Transverse colon (tissue), 4 donors: Measurements from ENCODE around the gene HSPBP1. TPM values are rescaled to one million over a fixed set of nuclear protein-coding genes. Genes with fewer than 3 reads are reported as not detected.

Source experiments
- DNase-seq: peaks from one replicate; pipeline ENCODE4 v3.0.0-alpha.2; 2019
- H3K27ac ChIP-seq, 4 donors: fragments of 200-600 bp; sonication (generic); 2 replicates each; pipeline ENCODE4 v1.5.1; 2016 to 2018; ENCODE audit warnings: inconsistent platforms in 4 of 4
- H3K27me3 ChIP-seq: fragments of 200-600 bp; sonication (generic); 2 replicates; pipeline ENCODE4 v1.5.1; 2017; ENCODE audit warnings: inconsistent platforms
- H3K36me3 ChIP-seq, 4 donors: fragments of 200-600 bp; sonication (generic); 2 replicates each; pipeline ENCODE4 v1.5.1; 2017 to 2019; ENCODE audit warnings: inconsistent platforms in 4 of 4
- H3K4me1 ChIP-seq, 4 donors: fragments of 200-600 bp; sonication (generic); 2 replicates each; pipeline ENCODE4 v1.5.1; 2017 to 2020; ENCODE audit warnings: inconsistent platforms in 4 of 4
- H3K4me3 ChIP-seq, 4 donors: fragments of 200-600 bp; sonication (generic); 1 replicate in 1 of 4; 2 replicates in 3 of 4; pipeline versions ENCODE4 v1.5.1 to v1.6.1; 2017 to 2019; ENCODE audit warnings: inconsistent platforms in 4 of 4
- H3K9me3 ChIP-seq, 2 donors: fragments of 200-600 bp; sonication (generic); 2 replicates each; pipeline ENCODE4 v1.5.1; 2017 to 2019; ENCODE audit warnings: inconsistent platforms in 2 of 2
- EP300 ChIP-seq: sonication (generic); formaldehyde crosslinking; IDR thresholded peaks from one replicate; pipeline ENCODE4 v1.6.1; 2017; ENCODE audit warnings: antibody characterized with exemption, low read depth
- POLR2A ChIP-seq: fragments of 450-650 bp; IDR thresholded peaks from one replicate; pipeline ENCODE4 v1.6.1; 2016; ENCODE audit warnings: antibody characterized with exemption, mild to moderate bottlenecking, moderate library complexity
- POLR2AphosphoS5 ChIP-seq, 3 donors: sonication (generic); formaldehyde crosslinking; IDR thresholded peaks; one replicate each; pipeline ENCODE4 v1.6.1; 2016; ENCODE audit warnings: antibody characterized with exemption in 3 of 3
- WGBS, 2 donors: methylation state at CpG; one replicate each; pipeline ENCODE4 v1.1.5; 2018; ENCODE audit warnings: low coverage in 1 of 2; 5-methylcytosine and 5-hydroxymethylcytosine counted together
- in situ Hi-C, 4 donors: fragments of 200-750 bp; cut with MboI; loops; one replicate each; pipeline versions ENCODE4 v1.15.0 to v1.15.1; 2017; ENCODE audit warnings: low sequenced_read_pairs in 3 of 4, low pct_ligation_motif_present in 1 of 4, low pct_unique_long_range_greater_than_20kb in 1 of 4
- intact Hi-C: fragments of 100-400 bp; cut with DNase I; formaldehyde crosslinking; loops from one replicate; pipeline ENCODE4 v1.15.1; 2023; ENCODE audit warnings: low total_unique reads
- total RNA-seq, 4 donors: library from RNA; depleted of rRNA; stranded (reverse); fragments of >200 nt; gene quantifications; one replicate each; pipeline ENCODE4 v1.1.0, GENCODE V29; 2016
- TF ChIP-seq, protein P1 (sequence below), 5 experiments: fragments of 200-600 bp in 3 of 5; fragments of 450-650 bp in 2 of 5; sonication (generic) in 3 of 5; IDR thresholded peaks; 1 replicate in 2 of 5; 2 replicates in 3 of 5; pipeline ENCODE4 v1.5.1; 2016 to 2017; ENCODE audit warnings: antibody characterized with exemption in 5 of 5, inconsistent platforms in 3 of 5, mild to moderate bottlenecking in 2 of 5, moderate library complexity in 1 of 5

HSPBP1 gene
- total RNA-seq, 4 donors from 2014 or later, result 4.5 to 98.7 (median 27.0) TPM

DNA sequence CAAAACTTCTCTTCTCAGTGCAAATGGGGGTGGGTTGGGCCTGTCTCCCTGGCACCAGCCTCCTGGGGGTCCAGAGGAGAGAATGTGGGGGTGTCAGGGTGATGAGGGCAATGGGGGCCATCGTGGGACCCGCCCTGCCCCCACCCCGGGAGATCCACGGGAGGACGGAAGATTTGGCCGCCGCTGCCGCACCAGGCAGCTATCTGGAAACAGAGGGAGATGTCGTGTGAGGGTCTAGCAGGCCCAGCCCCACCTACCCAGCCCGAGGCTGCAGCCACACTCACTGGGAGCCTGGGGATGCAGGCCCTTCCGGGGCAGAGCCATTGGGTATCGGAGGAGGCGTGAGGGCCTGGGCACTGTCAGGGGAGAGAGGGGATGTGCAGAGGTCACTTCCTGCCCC lies 49.6 kb downstream of the HSPBP1 start:
- Histone ChIP-seq H3K27ac (no peak overlapping the region), H3K4me3 (no peak overlapping the region), H3K9me3 (no peaks in the 10 kb centered on the region), H3K36me3 (peaks cover 0 to 27% (median 11%) of the 10 kb centered on the region in 4 donors), H3K4me1 (peaks cover 0 to 6% (median 0%) of the 10 kb centered on the region in 4 donors), H3K27me3 (no peaks in the 10 kb centered on the region)
- 91% methylated on average over 12 of the region's 13 CpGs; no CpG with 5 or more reads in 1 of the 2 donors for WGBS, 2 donors
- in situ Hi-C loops, result no loop called here
- no peak for TF ChIP-seq POLR2A
- no peak for TF ChIP-seq POLR2AphosphoS5 (IDR thresholded peaks at IDR 0.05)
- TF ChIP-seq, protein P1, sequence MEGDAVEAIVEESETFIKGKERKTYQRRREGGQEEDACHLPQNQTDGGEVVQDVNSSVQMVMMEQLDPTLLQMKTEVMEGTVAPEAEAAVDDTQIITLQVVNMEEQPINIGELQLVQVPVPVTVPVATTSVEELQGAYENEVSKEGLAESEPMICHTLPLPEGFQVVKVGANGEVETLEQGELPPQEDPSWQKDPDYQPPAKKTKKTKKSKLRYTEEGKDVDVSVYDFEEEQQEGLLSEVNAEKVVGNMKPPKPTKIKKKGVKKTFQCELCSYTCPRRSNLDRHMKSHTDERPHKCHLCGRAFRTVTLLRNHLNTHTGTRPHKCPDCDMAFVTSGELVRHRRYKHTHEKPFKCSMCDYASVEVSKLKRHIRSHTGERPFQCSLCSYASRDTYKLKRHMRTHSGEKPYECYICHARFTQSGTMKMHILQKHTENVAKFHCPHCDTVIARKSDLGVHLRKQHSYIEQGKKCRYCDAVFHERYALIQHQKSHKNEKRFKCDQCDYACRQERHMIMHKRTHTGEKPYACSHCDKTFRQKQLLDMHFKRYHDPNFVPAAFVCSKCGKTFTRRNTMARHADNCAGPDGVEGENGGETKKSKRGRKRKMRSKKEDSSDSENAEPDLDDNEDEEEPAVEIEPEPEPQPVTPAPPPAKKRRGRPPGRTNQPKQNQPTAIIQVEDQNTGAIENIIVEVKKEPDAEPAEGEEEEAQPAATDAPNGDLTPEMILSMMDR (IDR thresholded peaks at IDR 0.05), result no peak
- no peak for TF ChIP-seq EP300
- DNase-seq, result no peak
- intact Hi-C loops, result no loop called here

- TF ChIP-seq, protein P1 (IDR thresholded peaks at IDR 0.05), result no peak
- TF ChIP-seq EP300 (no peak), POLR2AphosphoS5 (IDR thresholded peaks at IDR 0.05) (no peak), POLR2A (no peak)
- DNase-seq, result no peak
- Histone ChIP-seq H3K27me3 (no peaks in the 10 kb centered on the region), H3K9me3 (no peaks in the 10 kb centered on the region), H3K36me3 (peaks cover 0 to 27% (median 10%) of the 10 kb centered on the region in 4 donors), H3K4me3 (no peak overlapping the region), H3K27ac (no peak overlapping the region), H3K4me1 (peaks cover 0 to 6% (median 0%) of the 10 kb centered on the region in 4 donors)
- in situ Hi-C loops (no loop called here), intact Hi-C loops (loop anchor here (1.0 kb wide), 1 partner anchor 144 kb away; no protein-coding TSS in a partner anchor)
- WGBS, 2 donors, result 87% methylated on average over 17 of the region's 17 CpGs; no CpG with 5 or more reads in 1 of the 2 donors
These were observed 50.1 kb downstream of the HSPBP1 start for GRCh38 chr19:55229789-55230182.

GRCh38 chr19:55229145-55229788 lies 50.6 kb downstream of the HSPBP1 start:
- Histone ChIP-seq H3K4me1 (peaks cover 0 to 6% (median 0%) of the 10 kb centered on the region in 4 donors), H3K9me3 (no peaks in the 10 kb centered on the region), H3K36me3 (peaks cover 0 to 27% (median 8%) of the 10 kb centered on the region in 4 donors), H3K27ac (no peak overlapping the region), H3K4me3 (no peak overlapping the region), H3K27me3 (no peaks in the 10 kb centered on the region)
- no peak for DNase-seq
- intact Hi-C loops, result loop anchor here (1.0 kb wide), 1 partner anchor 144 kb away; no protein-coding TSS in a partner anchor
- TF ChIP-seq EP300 (no peak), POLR2A (no peak), POLR2AphosphoS5 (IDR thresholded peaks at IDR 0.05) (no peak)
- TF ChIP-seq, protein P1 (IDR thresholded peaks at IDR 0.05), result no peak
- in situ Hi-C loops, result no loop called here
- WGBS, 2 donors, result 20 to 91% methylated on average over 1 to 18 of the region's 18 CpGs

GRCh38 chr19:55228403-55229031 lies 51.4 kb downstream of the HSPBP1 start, which contains the start of gene TMEM86B:
TMEM86B (minus strand) TSS chr19:55228763; CDS start chr19:55228741, 22 bp downstream.
- no peaks in the 10 kb centered on the region for H3K27me3 ChIP-seq
- intact Hi-C loops, result loop anchor here (1.0 kb wide), 1 partner anchor 145 kb away; no protein-coding TSS in a partner anchor
- H3K36me3 ChIP-seq, result peaks cover 0 to 27% (median 8%) of the 10 kb centered on the region in 4 donors
- H3K4me3 ChIP-seq, result no peak within 1 kb of the TSS
- peaks cover 0 to 6% (median 0%) of the 10 kb centered on the region in 4 donors for H3K4me1 ChIP-seq
- DNase-seq, result no peak
- peak within 1 kb of the TSS in 1 of 4 donors; percentile 15 for H3K27ac ChIP-seq
- TF ChIP-seq, protein P1 (IDR thresholded peaks at IDR 0.05), result no peak
- TF ChIP-seq EP300, result no peak
- H3K9me3 ChIP-seq, result no peaks in the 10 kb centered on the region
- 83% methylated on average over 5 of the region's 12 CpGs; no CpG with 5 or more reads in 1 of the 2 donors for WGBS, 2 donors
- in situ Hi-C loops, result no loop called here
